GM21528 (cell line): Measurements from ENCODE around the gene MT1HL1.

Source experiments
- ATAC-seq: cut with Tn5 transposase; IDR thresholded peaks from one replicate; pipeline ENCODE4 v1.9.1; 2021; ENCODE audit warnings: mild to moderate bottlenecking, moderate library complexity; ENCODE audit not compliant: unreplicated experiment, low FRiP score

The MT1HL1 gene

DNA sequence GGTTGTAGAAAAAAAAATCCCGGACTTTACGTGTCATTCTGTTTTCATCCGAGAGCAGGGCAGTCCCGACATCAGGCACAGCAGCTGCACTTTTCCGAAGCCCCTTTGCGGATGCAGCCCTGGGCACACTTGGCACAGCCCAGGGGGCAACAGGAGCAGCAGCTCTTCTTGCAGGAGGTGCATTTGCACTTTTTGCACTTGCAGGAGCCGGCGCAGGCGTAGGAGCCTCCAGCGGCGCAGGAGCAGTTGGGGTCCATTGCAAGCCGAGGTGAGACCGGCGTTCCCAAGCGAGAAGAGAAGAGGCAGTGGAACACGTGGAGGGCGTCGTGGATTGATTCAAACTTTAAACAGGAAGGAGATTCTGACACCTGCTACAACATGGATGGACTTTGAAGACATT lies at the start of gene MT1HL1:
Gene MT1HL1 (minus strand): TSS at position 326 of the 400 bp plus-strand sequence. CDS start 69 bp downstream, at position 257.
- ATAC-seq: no peak

DNA sequence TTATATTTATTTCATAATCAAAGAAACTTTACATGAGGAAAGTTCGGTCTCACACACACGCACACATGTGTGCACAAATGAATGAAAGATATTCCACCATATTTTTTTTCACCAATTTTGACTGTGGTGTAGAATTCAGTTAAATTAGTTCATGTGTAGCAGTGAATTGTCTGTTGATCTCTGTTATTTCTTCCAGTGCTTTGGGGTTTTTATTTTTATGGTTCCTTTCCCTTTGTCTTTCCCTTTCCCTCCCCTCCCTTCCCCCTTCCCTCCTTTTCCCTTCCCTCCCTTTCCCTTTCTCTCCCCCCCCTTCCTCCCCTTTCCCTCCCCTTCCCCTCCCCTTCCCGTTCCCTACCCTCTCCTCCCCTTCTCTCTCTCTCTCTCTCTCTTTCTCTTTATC lies 46.7 kb upstream of the MT1HL1 start:
- ATAC-seq: no peak

DNA sequence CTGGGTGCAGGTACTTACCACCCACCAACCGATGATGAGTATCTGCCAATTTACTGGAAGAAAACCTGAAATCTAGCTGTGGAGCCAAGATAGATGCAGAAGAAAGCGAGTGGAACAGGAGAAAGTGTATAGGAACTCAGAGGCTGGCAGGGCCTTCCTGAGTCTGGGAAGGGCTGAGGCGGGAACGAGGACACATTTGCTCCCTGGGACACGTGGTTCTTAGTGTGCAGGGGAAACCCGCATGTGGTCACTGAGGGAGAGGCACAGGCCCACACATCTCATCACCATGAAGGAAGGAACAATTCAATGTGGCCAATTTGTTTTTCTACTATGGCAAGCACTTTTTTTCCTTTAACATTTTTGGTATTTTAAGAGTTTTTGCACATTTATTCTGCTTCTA lies 45.9 kb upstream of the MT1HL1 start:
- ATAC-seq: no peak

DNA sequence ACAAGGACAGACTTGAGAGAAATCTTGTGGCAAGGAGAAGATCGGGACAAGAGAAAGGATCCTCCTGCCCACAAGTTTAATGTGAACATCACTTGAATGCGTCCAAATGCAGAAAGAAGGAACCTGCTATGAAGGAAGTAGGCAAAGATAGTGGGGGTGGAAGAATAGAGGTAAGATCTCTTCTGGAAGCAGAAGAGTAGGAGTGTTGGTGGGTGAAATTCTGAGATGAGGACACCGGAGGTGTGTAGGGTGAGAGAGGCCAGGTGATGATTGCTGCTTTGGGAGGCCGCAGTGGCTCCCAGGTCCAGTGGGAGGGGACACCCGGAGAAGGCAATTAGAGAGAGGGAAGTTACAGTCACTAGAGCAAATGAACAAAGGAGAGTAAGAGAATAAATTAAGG lies 44.6 kb upstream of the MT1HL1 start:
- ATAC-seq: no peak

DNA sequence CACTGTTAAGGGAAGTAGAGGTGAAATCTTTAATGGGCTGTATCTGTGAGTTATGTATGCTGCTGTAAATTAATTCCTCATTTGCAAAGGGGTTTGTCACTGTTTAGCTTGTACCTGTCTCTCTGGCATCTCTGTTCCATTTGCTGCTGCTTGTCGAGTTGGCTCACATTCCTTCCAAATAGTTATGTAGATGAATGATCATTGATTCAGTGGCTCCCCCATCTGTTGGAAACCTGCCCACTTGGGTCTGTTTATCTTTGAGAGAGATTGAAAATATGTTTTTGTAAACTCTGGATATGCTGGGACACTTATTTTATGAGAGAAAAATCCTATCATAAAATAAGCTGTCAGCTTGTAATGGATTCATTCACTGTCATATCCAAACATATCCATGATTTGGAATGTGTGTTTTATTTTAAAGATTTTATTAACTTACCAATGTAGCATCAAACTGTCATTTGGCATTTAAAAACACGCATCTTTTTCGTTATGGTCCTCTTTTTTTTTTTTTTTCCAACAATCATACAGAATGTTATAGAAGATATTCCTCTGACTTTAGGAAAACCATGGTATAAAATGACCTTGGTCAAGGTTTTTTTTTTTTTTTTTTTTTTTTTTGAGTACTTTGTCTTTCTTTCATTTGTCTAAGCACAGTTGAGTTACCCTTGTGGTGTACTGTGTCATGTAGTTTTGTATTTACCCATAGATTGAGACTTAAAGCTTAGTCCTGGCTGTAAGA lies 41.2 kb upstream of the MT1HL1 start:
- no peak for ATAC-seq

DNA sequence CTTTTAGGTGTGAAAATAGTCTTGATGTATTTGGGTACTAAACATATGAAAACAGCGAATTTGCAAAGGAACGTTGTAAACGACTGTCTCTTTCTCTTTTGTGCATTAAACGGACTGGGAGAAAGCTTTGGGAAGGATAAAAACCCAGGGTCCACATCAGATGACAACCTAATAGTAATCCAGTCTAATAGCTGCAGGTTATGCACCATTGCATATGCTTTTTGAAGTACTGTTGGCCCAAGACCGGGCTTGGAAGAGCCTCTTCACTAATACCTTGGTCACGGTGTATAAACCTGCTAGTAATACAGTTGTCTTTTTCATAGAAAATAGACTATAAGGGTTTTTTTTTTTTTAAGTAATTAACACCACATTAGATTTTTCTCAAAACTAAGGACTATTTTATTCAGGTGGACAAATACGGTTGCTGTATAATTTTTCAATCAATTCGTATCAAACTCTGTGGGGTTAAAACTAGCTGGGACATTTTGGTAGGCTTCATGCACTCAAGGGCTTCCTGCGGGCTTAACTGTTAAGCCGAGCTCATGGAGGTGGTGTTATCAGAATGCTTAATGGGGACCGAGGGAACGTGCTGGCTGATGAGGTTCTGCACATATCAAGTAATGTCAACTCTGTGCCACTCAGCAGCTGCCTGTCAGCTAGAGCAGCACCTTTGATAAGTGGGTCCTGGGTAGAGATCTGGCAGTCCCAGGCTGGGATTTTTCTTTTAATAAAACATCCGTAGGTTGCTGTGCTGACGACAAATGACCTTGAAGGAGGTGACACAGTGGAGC lies 39.8 kb upstream of the MT1HL1 start:
- ATAC-seq: no peak

DNA sequence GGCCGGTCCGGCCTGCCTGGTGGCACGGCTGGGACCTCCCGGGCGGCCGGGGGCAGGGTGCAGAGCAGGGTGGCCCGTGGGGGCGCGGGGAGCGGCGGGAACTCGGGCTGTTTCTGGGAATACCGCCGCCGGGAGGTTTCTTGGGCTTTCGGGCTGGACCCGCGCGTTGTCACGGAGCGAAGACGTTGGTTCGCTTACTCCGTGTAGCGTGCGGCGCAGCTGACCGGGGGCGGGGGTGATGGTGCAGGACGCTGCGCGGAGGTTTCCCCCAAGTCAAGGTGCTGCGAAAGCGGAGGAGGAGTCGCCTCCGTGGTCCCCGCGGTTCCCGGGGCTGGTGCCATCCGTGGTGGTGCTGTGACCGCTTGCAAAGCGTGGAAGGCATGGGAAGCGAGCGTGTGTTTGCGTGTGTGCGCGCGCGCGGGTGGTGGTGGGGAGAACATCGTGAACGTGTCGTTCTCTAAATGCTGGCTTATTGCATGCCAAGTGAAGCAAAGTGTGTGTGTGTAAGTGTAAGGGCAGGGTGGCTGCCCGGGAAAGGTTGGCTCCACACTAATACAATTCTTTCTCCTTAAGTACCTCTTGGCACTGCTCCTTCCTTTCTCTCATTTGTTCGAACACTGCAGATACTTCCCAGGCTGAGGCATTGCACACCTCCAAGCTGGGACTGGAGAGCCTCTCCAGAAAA lies 38.8 kb upstream of the MT1HL1 start:
- ATAC-seq: no peak

DNA sequence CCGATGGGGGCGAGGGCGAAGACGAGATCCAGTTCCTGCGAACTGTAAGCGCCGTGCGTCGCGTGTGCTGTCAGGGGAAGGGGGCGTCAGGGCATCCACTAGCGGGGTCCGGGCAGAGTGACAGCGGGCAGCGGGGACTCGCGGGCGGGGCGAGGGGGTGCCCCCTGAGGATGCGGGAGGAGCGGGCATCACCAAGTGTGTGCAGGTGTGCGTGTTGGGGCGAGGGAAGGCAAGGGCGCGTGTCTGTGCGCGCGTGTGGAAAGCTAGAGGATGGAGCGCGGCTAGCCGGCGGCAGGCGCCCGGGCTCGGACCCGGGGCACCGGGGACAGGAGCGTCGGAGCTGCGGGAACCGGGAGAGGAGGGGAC lies 38.3 kb upstream of the MT1HL1 start:
- ATAC-seq: no peak

DNA sequence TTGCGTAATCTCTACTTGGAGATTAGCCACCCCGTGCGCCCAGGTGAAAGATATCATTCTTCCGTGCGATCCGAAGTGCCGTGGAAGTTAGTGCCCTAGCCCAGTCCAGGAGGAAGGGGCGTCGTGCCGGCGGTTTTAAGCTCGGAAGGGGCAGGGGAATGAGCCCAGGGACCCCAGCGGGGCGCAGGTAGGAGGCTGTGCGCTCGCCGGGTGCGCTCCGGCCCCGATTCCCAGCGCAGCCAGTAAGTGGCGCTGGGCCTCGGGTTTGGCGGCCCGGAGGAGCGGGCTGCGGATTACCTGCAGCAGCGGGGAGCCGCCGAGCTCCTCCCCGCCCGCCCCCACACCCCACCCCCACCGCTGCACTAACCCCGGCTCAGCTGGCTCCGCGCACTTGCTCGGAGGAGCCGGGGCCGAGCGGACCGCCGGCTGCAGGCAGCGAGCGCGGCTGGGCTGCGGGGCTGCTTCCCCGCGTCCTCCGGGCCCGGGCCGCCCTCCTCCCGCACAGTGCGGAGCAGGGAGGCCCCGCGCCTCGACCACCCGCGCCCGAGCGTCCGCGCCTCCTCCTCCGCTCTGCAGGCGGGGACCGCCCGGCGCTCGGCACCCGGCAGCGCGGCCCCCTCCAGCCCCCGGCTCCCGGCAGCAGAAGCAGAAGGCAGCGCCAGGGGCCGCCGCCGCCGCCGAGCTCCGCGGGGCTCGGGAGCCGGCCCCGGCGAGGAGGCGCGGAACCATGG lies 37.7 kb upstream of the MT1HL1 start, which contains the start of gene RYR2:
Gene RYR2 (plus strand): TSS at position 390 of the 731 bp plus-strand sequence. CDS start 338 bp downstream, at position 728.
- no peak for ATAC-seq

DNA sequence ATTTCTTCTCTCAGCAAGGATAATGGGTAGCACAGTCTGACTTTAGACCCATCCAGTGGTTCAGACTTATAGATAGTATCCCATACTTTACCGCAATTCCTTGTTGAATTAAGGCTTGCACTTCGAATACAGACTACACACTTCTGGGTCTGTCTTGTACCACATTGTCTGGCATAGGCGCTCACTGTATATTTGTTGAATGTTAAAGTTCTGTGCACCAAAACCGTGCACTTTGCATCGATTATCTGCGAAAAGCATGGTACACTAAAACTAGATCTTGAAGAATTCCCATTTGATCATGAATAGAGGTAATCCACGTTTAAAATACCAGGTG lies 37.2 kb upstream of the MT1HL1 start:
- no peak for ATAC-seq

DNA sequence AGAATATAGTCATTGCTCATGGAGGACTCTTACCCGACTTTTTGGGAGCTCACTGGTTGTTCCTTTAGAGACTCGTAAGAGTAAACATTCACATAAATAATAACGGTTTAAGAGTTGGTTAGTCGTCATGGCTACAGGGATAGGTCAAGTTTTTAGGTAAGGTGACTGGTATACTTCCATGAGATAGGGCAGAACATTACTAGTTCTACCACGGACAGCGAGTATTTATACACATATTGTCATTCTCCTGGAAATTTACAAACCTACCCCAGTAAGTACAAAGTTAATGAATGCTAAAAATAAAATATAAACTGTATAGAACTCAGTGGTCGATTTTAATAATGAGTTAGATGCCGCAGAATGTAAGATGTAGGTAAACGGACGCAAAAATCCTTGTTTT lies 36.6 kb upstream of the MT1HL1 start:
- ATAC-seq: no peak

DNA sequence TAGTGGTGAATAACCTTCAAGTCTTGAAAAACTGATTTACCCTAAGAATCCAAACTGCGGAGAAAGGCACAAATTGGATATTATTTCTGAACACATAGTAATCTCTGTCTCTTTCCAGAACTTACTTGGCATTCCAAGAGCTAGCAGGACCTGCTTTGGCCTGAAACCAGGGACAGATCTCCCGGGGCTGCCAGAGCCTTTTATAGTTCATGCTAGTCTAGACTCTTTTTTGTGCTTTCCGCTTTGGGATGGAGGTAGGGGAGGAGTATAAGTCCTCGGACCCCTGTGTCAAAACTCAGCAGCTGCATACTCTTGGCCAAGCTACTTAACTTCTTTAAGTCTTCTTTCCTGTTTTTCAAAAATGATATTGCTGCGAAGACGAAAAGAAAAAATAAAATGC lies 34.0 kb upstream of the MT1HL1 start:
- ATAC-seq: no peak

DNA sequence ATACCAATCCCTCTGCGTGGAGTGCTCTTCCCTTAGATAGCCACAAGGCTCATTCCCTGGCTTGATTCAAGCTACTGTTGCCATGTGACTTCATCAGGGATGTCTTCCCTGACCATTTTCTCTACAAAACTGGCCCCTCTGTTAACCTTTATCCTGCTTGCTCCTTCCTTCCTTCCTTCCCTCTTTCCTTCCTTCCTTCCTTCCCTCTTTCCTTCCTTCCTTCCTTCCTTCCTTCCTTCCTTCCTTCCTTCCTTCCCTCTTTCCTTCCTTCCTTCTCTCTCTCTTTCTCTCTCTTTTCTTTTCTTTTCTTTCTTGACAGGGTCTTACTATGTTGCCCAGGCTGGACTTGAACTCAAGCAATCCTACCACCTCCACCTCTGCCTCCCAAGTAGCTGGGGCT lies 31.5 kb upstream of the MT1HL1 start:
- ATAC-seq: no peak

DNA sequence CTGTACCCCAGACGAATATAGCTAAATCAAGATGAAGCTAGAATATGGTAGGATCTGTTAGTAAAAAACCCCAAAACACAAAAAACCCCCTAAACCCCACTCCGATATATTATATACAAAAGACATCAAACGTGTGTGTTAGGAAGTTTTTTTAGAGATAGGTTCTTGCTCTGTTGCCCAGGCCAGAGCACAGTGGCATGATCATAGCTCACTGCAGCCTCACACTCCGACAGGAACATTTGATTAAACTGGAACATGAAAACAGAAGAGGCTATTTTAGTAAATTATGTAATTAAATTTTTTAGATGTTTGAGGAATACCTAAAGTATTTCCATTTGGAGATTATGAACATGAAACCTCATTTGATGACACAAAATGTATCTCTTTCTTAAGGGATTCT lies 29.6 kb upstream of the MT1HL1 start:
- no peak for ATAC-seq

DNA sequence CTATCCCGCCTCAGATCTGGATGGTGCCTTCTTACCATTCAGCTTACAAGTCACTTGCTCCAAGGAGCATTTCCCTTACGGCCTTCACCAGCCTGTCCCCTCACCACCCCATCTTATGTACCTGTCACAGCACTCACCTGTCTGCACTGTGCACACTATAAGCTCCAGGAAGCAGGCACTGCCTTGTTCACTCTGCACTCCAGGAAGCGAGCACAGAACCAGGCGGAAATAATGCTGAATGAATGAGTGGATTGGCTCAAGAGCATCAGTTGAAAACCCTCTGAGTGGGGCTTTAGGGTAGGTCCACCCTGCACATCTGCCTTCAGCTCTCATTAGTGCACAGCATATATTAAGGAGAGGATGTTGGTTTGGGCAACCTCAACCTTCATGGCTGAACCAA lies 28.8 kb upstream of the MT1HL1 start:
- no peak for ATAC-seq

DNA sequence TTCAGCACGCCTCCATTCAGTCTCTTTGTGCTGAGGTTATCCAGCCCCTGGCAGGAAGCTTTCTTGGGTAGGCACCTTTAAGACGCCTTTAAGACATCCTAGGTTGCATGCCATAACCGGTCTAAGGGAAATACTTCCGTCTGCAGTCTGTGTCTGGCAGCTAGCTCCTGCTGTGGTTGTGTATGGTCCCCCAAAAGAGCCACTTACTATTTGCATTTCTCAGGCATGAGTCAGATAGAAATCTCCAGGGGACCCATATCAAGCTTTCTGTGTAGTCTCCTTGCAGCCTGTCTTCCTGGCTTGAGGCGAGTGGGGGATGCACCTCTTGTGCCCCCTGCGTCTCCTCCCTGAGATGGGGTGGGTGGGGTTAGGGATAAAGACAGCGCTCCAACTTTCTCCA lies 27.8 kb upstream of the MT1HL1 start:
- ATAC-seq: peak; percentile 93

DNA sequence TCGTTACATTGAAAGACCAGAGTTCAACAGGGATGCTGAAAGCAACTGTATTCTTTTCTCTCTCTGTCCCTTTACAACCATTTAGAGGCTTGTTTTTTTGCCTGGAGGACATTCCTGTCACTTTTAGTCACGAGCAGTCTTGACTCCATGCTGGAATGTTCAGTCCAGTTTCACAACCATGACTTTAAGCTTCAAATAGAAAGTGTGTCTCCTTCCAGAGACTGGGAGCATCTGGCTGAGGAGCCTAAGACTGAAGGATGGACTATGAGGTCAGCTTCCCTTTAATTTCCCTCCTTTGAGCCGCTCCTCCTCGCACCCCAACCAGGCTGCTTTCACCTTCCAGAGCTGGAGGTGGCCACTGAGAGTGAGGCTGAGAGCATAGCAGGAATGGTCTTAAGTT lies 27.2 kb upstream of the MT1HL1 start:
- ATAC-seq: no peak

DNA sequence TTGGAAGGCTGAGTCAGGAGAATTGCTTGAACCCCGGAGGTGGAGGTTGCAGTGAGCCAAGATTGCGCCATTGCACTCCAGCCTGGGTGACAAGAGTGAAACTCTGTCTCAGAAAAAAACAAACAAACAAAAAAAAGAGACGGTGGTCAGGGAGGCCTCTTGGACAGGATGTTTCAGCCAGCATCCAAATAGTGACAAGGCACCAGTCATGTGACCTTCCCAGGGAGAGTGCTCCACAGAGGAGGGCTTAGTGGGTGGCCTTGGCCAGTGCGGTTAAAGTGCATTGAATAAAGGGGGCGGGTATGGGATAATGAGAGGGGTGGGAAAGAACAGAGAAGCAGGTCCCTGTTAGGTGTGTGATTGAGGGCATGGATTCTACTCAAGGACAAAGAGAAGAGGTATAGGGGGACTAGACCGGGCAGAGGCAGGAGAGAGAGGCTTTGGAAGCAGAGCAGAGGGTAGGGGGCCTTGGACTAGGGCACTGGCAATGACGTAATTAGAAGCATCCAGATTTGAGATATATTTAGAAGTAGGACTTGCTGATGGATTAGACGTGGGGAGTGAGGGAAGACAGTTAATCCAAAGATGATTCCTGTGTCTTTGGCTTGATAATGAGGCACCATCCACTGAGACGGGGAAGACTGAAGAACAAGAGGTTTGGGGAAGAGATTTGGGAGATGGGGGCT lies 25.8 kb upstream of the MT1HL1 start:
- no peak for ATAC-seq

DNA sequence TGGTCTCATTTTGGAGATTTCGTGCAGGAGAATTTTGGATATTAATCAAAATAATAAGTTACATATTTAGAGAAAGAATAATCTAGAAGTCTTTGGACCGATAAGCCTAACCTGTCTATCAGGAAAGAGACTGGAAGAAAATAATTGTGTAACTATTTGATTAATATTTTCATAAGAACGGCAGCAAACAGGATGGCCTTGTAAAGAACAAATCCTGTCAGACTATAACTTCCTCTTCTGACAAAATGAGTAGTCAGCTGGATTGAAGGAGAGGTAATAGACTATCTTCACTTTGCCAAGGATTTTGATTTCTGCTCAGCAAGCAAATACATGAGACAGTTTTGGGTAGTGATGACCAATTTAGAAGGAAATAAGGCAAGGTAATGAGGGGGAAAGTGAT lies 25.0 kb upstream of the MT1HL1 start:
- no peak for ATAC-seq

DNA sequence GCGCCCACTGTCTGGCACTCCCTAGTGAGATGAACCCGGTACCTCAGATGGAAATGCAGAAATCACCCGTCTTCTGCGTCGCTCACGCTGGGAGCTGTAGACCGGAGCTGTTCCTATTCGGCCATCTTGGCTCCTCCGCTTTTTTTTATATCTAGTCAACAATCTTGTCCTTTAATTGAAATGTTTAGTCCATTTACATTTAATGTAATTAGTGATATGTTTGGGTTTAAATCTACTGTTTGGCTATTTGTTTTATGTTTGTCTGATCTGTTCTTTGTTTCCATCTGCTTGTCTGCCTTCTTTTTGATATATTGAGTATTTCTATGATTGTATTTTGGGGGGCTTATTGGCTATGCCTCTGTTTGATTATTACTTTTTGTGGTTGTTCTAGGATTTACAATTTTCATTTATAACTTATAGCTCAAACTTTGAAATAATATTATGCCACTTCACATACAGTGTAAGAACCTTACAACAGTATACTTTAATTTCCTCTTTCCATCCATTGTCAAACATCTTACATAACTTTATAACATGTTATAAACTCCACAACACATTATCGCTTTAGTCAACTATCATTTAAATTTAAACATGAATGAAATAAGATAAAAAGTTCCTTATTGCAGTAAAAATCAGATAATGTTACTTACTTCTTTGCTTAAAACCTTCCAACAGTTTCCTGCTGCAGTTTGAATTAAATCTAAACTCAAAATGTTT lies 21.3 kb upstream of the MT1HL1 start:
- no peak for ATAC-seq
